Measurements from ENCODE around the gene KCNIP4.

DNA sequence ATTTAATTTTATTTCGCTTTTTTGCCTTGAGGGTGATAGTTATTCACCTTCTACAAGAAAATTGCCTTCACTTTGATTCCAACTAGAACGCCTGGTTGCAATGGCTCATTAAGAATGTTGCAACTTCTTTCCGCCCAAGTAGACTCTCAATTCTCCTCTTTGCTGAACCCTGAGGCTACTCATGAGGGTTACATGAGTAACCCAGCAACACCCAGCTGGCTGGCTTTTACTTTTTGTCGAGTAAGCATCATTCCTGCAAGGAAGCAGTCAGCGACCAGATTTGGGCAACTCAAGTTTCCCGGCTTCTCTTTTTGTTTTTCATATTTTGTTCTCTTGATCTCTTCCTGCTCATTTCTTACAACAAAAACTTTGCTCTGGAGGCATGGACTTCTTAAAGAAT lies 752.9 kb downstream of the KCNIP4 start:
- TF ChIP-seq POLR2A (IDR thresholded peaks at IDR 0.05), result no peak
- TF ChIP-seq, protein P1, sequence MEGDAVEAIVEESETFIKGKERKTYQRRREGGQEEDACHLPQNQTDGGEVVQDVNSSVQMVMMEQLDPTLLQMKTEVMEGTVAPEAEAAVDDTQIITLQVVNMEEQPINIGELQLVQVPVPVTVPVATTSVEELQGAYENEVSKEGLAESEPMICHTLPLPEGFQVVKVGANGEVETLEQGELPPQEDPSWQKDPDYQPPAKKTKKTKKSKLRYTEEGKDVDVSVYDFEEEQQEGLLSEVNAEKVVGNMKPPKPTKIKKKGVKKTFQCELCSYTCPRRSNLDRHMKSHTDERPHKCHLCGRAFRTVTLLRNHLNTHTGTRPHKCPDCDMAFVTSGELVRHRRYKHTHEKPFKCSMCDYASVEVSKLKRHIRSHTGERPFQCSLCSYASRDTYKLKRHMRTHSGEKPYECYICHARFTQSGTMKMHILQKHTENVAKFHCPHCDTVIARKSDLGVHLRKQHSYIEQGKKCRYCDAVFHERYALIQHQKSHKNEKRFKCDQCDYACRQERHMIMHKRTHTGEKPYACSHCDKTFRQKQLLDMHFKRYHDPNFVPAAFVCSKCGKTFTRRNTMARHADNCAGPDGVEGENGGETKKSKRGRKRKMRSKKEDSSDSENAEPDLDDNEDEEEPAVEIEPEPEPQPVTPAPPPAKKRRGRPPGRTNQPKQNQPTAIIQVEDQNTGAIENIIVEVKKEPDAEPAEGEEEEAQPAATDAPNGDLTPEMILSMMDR (IDR thresholded peaks at IDR 0.05), result no peak

All from heart left ventricle (tissue), 13 donors.